Right lobe of liver (tissue), 4 donors: ENCODE measurements around the gene HES4.

Experiments
- CTCF ChIP-seq, 4 donors: fragments of 200-600 bp in 3 of 4; fragments of 450-650 bp in 1 of 4; IDR thresholded peaks; one replicate each; pipeline versions ENCODE4 v1.5.1 to v1.8.0; 2016 to 2022; ENCODE audit warnings: antibody characterized with exemption in 4 of 4, mild to moderate bottlenecking in 2 of 4
- POLR2A ChIP-seq: fragments of 450-650 bp; IDR thresholded peaks from one replicate; pipeline ENCODE4 v1.6.1; 2017; ENCODE audit warnings: antibody characterized with exemption, mild to moderate bottlenecking
- donor health status: DM: no; HTN: no; CAD: no.
- donor health status: DM: no; HTN: no; CAD: no.
- donor health status: DM: no; HTN: yes; CAD: no.

- TF ChIP-seq CTCF (IDR thresholded peaks at IDR 0.05) (no peak), POLR2A (no peak)
These were observed 40.0 kb downstream of the HES4 start for GRCh38 chr1:959731-960362.
